CMK (cell line): Measurements from ENCODE around the gene NTM.

Experiments used
- DNase-seq: peaks from one replicate; pipeline ENCODE4 v3.0.0-alpha.2; 2010; ENCODE audit warnings: low read depth

Gene NTM

GRCh38 chr11:131734871-131735270 lies 364.5 kb downstream of the NTM start:
- DNase-seq = no peak

DNA sequence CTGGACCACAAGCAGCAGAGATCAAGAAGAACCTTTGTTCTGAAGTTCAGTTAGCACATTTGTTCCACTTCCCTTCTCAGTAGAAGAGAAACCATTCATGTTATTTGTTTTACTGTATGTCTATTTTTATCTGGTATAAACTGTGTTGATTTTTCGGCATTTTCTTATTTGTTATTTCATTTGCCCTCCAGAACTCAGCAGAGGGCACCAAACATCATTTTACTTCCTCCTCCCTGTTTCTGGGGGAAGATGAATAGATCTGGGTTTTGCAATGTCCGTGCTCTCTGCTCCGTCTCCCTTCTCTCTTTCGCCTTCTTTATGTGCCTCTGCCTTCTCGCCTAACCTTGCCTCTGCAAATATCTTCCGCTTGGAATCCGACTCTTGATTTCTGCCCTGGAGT lies 366.9 kb downstream of the NTM start:
- DNase-seq = no peak

GRCh38 chr11:131739243-131739882 lies 368.9 kb downstream of the NTM start:
- no peak for DNase-seq

DNA sequence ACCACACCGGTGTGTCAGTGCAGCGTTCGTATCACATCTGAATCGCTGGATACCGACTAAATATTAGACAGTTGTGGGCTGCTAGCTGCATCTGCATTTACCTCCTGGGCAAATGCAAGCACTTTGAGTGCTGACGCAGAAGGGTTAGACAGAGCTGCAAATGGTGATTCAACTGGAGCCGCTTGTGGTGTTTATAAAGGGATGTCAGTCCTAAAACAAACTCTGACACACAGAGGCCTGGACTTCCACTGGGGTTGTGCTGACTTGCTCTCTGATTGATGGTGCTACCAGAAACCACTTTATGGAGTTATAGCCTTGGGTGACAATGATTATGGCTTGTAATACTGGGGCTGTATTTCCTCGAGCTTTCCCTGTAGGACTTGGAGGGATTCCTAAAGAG lies 374.4 kb downstream of the NTM start:
- no peak for DNase-seq

DNA sequence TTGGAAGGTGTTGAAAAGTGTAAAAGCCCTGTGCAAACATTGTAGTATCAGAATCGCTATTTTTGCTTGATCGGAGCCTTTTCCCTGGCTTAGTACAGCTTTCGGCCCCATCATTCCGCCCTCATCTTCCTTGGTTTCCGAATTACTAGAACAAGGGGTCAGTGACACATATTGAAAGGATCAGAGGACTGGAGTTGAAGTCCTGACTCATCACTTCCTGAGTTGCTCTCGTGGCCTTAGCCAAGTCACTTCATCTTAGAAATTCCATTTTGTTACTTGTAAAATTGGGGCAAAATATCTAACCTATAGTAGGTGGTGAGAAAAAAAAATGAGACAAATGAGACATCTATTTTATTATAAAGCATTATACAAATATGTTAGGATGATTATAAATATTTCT lies 375.0 kb downstream of the NTM start:
- no peak for DNase-seq

GRCh38 chr11:131746201-131746600 lies 375.8 kb downstream of the NTM start:
- DNase-seq = no peak

DNA sequence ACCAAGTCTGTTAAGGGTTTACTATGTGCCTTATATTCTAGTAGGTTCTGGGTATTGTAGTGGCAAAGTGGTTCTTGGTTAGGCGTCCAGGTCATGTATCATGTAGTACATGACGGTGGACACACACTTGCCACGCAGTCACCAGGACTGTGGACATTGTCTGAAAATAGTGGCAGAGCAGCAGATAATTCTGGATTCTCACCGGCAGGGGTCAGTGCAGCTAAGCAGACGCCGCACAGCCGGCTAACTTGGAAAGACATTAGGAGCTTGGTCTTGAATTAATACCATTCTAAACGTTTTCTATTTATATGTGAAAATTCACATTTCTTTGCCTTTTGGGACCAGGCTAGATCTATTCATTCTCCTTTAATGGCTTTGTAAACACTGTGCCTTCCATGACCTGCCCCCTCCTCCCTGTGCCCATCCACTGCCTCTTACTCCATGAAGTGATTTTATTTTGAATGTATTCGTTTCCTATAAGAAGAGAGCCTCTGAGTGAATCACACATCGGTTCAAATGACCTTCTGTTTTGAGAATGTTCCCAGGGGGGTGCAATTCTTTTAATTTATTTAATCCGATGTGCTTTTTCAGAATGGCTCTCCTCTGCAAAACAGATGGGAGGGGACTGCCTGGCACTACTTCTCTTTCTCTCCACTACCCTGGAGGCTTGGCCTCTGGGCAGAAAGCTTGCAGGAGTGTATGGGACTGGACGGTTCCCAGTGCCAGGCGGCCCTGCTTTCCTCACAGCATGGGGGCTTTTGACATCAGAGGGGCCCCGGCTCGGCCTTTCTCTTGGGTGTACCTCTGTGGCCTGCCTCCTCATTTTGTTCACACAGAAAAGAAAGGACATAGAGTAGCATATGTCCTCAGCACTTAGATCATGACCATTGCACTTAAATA lies 378.0 kb downstream of the NTM start:
- peak; percentile 38 for DNase-seq

GRCh38 chr11:131749101-131749500 lies 378.7 kb downstream of the NTM start:
- no peak for DNase-seq

GRCh38 chr11:131750152-131750551 lies 379.7 kb downstream of the NTM start:
- no peak for DNase-seq

DNA sequence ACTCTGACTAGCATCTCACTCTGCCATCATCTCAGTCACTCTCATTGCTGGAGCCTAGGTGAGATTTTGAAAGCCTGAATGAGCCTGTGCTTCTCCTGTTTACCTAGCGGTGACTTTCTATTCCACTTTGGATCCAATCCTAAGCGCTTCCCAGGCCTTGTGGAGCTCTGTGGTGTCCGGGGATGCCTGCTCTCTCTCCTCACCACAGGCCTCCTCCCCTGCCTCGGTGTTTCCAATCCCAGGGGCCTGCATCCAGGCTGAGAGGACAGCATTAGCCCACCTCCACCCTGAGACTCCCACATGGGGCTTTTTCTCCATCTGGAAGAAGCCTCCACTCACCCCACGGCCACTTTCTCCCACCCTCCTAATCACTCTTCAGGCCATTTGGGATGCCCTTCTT lies 380.3 kb downstream of the NTM start:
- DNase-seq = no peak

GRCh38 chr11:131754671-131755070 lies 384.3 kb downstream of the NTM start:
- DNase-seq = no peak

- no peak for DNase-seq
Observed at GRCh38 chr11:131756479-131757110, 386.2 kb downstream of the NTM start.

- no peak for DNase-seq
Observed at GRCh38 chr11:131758726-131759125, 388.3 kb downstream of the NTM start.

DNA sequence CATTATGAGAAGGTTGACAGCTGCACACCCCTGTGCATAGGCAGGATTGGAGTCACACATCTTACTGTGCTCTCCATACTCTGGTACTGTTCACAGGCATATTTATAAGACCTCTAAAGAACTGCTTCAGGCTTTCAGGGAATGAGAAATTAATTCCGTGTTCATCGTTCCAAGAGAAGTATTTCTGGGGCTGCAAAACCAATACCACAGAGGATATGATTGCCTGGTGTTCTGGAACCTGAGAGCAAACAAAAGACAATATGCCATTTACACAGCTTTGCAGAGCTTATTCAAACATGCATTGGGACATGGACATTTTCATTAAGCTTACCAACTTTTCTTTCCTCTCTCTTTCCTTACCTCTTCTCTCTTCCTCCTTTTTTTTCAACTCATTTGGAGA lies 388.7 kb downstream of the NTM start:
- DNase-seq = no peak

DNA sequence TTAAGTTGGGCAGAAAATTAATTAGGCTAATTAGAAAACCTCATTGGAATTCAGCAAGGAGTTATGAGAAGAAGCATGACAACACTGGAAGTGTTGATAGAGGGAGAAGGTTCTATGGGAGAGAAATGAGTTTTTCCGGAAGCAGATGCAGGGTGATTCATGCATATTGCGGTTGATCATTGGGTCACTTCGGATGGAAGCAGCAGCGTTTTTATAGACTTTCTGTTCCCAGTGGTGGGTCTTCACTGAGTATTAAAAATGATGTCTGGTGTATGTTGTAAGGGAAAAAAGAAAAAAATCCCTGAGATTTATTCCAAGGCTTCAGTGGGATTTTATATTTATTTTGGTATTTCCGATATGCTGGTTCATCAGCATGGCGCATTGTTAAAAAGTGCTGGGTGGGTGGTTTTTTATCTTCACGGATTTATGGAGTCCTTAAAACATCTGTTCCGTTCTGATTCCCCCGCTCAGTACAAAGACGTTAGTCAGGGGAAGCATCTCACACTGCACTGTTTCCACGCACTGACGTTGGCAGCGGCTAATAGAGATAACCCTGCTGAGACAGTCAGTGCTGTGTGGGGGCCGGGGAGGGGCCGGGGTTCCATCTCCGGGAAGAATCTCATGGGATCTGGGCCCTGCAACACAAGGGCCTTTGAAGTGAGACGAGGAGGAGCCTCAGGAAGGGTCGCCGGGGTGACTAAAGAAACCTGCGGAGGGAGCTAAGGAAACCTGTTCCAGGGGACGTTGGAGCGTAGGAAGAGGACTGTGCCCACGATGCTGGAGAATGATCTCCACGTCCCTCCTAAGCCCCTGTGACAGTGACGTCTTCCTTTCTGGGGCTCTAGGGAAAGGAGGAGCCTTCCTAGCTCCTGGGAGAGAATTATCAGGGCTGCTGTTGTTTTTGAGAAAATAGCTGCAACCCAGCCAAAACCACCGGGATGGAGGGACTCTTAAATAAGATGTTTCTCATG lies 390.0 kb downstream of the NTM start:
- no peak for DNase-seq

- DNase-seq = no peak
Observed at GRCh38 chr11:131762346-131763110, 392.1 kb downstream of the NTM start.

GRCh38 chr11:131763193-131763890 lies 392.9 kb downstream of the NTM start:
- DNase-seq = no peak

DNA sequence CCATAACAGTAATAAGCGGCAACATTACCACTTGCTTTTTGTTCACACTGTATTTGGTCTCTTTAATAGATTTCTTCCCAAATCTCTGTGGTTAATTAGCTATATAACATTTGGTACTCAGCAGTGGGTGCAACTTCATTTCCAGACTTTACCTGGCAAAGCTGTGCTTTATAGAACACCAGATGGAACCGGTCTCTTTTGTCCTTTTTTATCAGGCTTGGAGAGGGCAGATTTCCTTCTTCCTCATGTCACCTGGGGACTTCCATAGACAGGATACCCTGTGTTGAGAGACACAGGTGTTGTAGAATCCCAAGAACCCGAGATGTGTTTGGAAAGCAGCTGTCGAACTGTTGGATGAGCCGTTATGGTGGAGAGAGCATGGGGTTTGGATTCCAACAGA lies 393.7 kb downstream of the NTM start:
- no peak for DNase-seq

- DNase-seq = no peak
Observed at GRCh38 chr11:131764649-131765048, 394.2 kb downstream of the NTM start.

DNA sequence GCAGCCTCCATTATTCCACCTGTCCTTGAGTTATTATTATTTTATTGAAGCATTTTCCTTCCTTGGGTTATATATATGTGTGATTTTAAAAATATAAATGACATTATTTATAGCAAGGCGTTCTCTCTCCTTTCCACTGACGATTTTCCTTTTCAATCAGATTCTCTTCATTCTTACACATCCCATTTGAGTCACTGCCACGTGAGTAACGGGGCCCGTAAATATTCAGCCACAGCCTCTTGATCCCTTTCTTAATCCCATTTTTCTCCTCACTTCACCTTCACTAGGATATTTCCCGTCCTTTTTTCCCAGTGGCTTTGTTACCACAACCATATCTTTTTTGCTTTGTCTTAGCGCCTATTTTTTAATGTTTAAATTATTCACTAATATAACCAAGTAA lies 396.2 kb downstream of the NTM start:
- DNase-seq = no peak

- DNase-seq = no peak
Observed at GRCh38 chr11:131767421-131767820, 397.0 kb downstream of the NTM start.
